Keratinocyte (primary cell): Measurements from ENCODE around the gene GATD1. TPM values are rescaled to one million over a fixed set of nuclear protein-coding genes. Genes with fewer than 3 reads are reported as not detected.

Source experiments
- DNase-seq: peaks from one replicate; pipeline ENCODE4 v3.0.0-alpha.2; 2011; ENCODE audit warnings: low read depth, missing footprints, low spot score
- FAIRE-seq: peaks from 2 replicates; lab custom pipeline; 2011; peaks lifted over from hg19 to GRCh38; lab: Jason Lieb, UNC
- H2AFZ ChIP-seq: 2 replicates; pipeline ENCODE4 v1.6.0; 2012; ENCODE audit warnings: low read length, control low read depth, inconsistent platforms; ENCODE audit not compliant: control insufficient read depth
- H3K27ac ChIP-seq: 2 replicates; pipeline ENCODE4 v1.5.1; 2011; ENCODE audit warnings: low read length; ENCODE audit not compliant: control insufficient read depth, insufficient read depth
- H3K27me3 ChIP-seq: 3 replicates; pipeline ENCODE4 v1.6.0; 2011; ENCODE audit warnings: low read length; ENCODE audit not compliant: control insufficient read depth, insufficient read depth; ENCODE audit errors: extremely low read depth
- H3K36me3 ChIP-seq, 2 experiments: 2 replicates in 1 of 2; 3 replicates in 1 of 2; pipeline ENCODE4 v1.5.1; 2011; ENCODE audit warnings: low read length in 2 of 2, mild to moderate bottlenecking in 1 of 2; ENCODE audit not compliant: control insufficient read depth in 2 of 2, insufficient read depth in 2 of 2; ENCODE audit errors: extremely low read depth in 1 of 2
- H3K4me1 ChIP-seq: 3 replicates; pipeline ENCODE4 v1.5.1; 2011; ENCODE audit warnings: low read length; ENCODE audit not compliant: control insufficient read depth, insufficient read depth; ENCODE audit errors: extremely low read depth
- H3K4me2 ChIP-seq: 3 replicates; pipeline ENCODE4 v1.6.0; 2011; ENCODE audit warnings: low read depth, low read length; ENCODE audit not compliant: control insufficient read depth, insufficient read depth; ENCODE audit errors: extremely low read depth
- H3K4me3 ChIP-seq, 3 experiments: fragments of 200-600 bp in 1 of 3; sonication (generic) in 1 of 3; 2 replicates in 2 of 3; 3 replicates in 1 of 3; pipeline ENCODE4 v1.5.1; 2011 to 2016; ENCODE audit warnings: low read length in 3 of 3, mild to moderate bottlenecking in 3 of 3, control low read depth in 2 of 3, inconsistent platforms in 1 of 3, low read depth in 1 of 3, mixed read lengths in 1 of 3, mixed run types in 1 of 3, moderate library complexity in 1 of 3; ENCODE audit not compliant: control insufficient read depth in 2 of 3, insufficient read depth in 2 of 3; ENCODE audit errors: extremely low read depth in 1 of 3
- H3K79me2 ChIP-seq: 2 replicates; pipeline ENCODE4 v1.6.0; 2012; ENCODE audit warnings: low read length; ENCODE audit not compliant: control insufficient read depth, insufficient read depth
- H3K9ac ChIP-seq: 3 replicates; pipeline ENCODE4 v1.6.0; 2011; ENCODE audit warnings: low read length; ENCODE audit not compliant: control insufficient read depth, insufficient read depth; ENCODE audit errors: extremely low read depth
- H3K9me1 ChIP-seq: 3 replicates; pipeline ENCODE4 v1.6.0; 2011; ENCODE audit warnings: low read length; ENCODE audit not compliant: control insufficient read depth, insufficient read depth; ENCODE audit errors: extremely low read depth
- H3K9me3 ChIP-seq: 2 replicates; pipeline ENCODE4 v1.5.1; 2012; ENCODE audit warnings: low read depth, low read length; ENCODE audit not compliant: control insufficient read depth
- H4K20me1 ChIP-seq: 3 replicates; pipeline ENCODE4 v1.6.0; 2011; ENCODE audit warnings: low read length; ENCODE audit not compliant: control insufficient read depth, insufficient read depth; ENCODE audit errors: extremely low read depth
- CTCF ChIP-seq, 3 experiments: IDR thresholded peaks in 1 of 3; conservative IDR thresholded peaks in 1 of 3; optimal IDR thresholded peaks in 1 of 3; 2 replicates in 2 of 3; 3 replicates in 1 of 3; pipeline versions ENCODE3 to v1.5.1; 2011; ENCODE audit warnings: low read length in 3 of 3, mild to moderate bottlenecking in 3 of 3, moderate library complexity in 2 of 3, control low read depth in 1 of 3, inconsistent platforms in 1 of 3; ENCODE audit not compliant: insufficient read depth in 2 of 3; ENCODE audit errors: extremely low read depth in 1 of 3
- EZH2 ChIP-seq: IDR thresholded peaks from one replicate; pipeline ENCODE4 v1.6.1; 2012; ENCODE audit warnings: inconsistent platforms, mild to moderate bottlenecking, low read length, moderate library complexity
- dilution Hi-C: fragments of 300-500 bp; cut with MboI; formaldehyde crosslinking; loops from one replicate; pipeline ENCODE4 v1.7.0; 2020; ENCODE audit warnings: low sequenced_read_pairs; ENCODE audit not compliant: extremely low pct_ligation_motif_present
- polyA plus RNA-seq, 5 experiments: library from polyadenylated mRNA; depleted of rRNA in 3 of 5; stranded (reverse) in 3 of 5; stranded (forward) in 1 of 5; unstranded in 1 of 5; fragments of >200 nt; gene quantifications; 1 replicate in 1 of 5; 2 replicates in 3 of 5; 3 replicates in 1 of 5; pipeline versions ENCODE4 v1.2.1 to v1.2.3, GENCODE V29; 2011 to 2012; ENCODE audit warnings: missing spikeins in 2 of 5, low read depth in 1 of 5, low replicate concordance in 1 of 5

Gene GATD1
- polyA plus RNA-seq, 1 donor (not counting 4 experiments of a cell fraction or from before 2014, with no cell fraction given) = 24.4 TPM

- H3K4me3 ChIP-seq = no peak overlapping the region
- DNase-seq (no peak), FAIRE-seq (no peak)
- dilution Hi-C loops = no loop called here
- no peak overlapping the region for H3K27ac ChIP-seq
- H3K9ac ChIP-seq = no peak overlapping the region
- peaks cover 0 to 8% of the 10 kb centered on the region in 2 experiments for H3K36me3 ChIP-seq
- H3K4me1 ChIP-seq = peaks cover 29% of the 10 kb centered on the region
- H2AFZ ChIP-seq = no peak overlapping the region
- peaks cover 6% of the 10 kb centered on the region for H3K79me2 ChIP-seq
- H3K9me1 ChIP-seq = peaks cover 7% of the 10 kb centered on the region
- no peaks in the 10 kb centered on the region for H4K20me1 ChIP-seq
- no peak overlapping the region for H3K4me2 ChIP-seq
- H3K27me3 ChIP-seq = peaks cover 37% of the 10 kb centered on the region
- no peak for TF ChIP-seq EZH2
- no peak for TF ChIP-seq CTCF (optimal IDR thresholded peaks at IDR 0.05 in 1 of 3, IDR thresholded peaks at IDR 0.05 in 1 of 3, conservative IDR thresholded peaks at IDR 0.05 in 1 of 3; ENCODE audit: extremely low read depth in 1 of 3, insufficient read depth in 2 of 3, low read length in 3 of 3)
- no peaks in the 10 kb centered on the region for H3K9me3 ChIP-seq
Measured at GRCh38 chr11:824942-825341, 47.7 kb upstream of the GATD1 start.

- no peak for TF ChIP-seq EZH2
- no peak for TF ChIP-seq CTCF (optimal IDR thresholded peaks at IDR 0.05 in 1 of 3, IDR thresholded peaks at IDR 0.05 in 1 of 3, conservative IDR thresholded peaks at IDR 0.05 in 1 of 3; ENCODE audit: extremely low read depth in 1 of 3, insufficient read depth in 2 of 3, low read length in 3 of 3)
Measured at GRCh38 chr11:824292-824880, 47.1 kb upstream of the GATD1 start.

More at GRCh38 chr11:824292-824880, 47.1 kb upstream of the GATD1 start:
- DNase-seq (no peak), FAIRE-seq (no peak)
- Histone ChIP-seq H3K9me1 (peaks cover 7% of the 10 kb centered on the region), H3K4me1 (peaks cover 24% of the 10 kb centered on the region), H3K9me3 (no peaks in the 10 kb centered on the region), H3K79me2 (peaks cover 6% of the 10 kb centered on the region), H3K27ac (no peak overlapping the region), H3K4me3 (no peak overlapping the region), H3K36me3 (peaks cover 0 to 8% of the 10 kb centered on the region in 2 experiments), H4K20me1 (no peaks in the 10 kb centered on the region), H3K9ac (no peak overlapping the region), H2AFZ (no peak overlapping the region), H3K27me3 (peaks cover 32% of the 10 kb centered on the region), H3K4me2 (no peak overlapping the region)
- dilution Hi-C loops = no loop called here
